ENCODE data around the gene FEM1A. TPM values are rescaled to one million over a fixed set of nuclear protein-coding genes. Genes with fewer than 3 reads are reported as not detected.
"Not testable (repeated sequence)": the region's sequence is repeated elsewhere in the genome, so short reads cannot be mapped to it uniquely, and the experiment has no call there.

The FEM1A gene
- total and polyA plus RNA-seq, 8 donors: 1.7 to 14.2 (median 2.2) TPM

DNA sequence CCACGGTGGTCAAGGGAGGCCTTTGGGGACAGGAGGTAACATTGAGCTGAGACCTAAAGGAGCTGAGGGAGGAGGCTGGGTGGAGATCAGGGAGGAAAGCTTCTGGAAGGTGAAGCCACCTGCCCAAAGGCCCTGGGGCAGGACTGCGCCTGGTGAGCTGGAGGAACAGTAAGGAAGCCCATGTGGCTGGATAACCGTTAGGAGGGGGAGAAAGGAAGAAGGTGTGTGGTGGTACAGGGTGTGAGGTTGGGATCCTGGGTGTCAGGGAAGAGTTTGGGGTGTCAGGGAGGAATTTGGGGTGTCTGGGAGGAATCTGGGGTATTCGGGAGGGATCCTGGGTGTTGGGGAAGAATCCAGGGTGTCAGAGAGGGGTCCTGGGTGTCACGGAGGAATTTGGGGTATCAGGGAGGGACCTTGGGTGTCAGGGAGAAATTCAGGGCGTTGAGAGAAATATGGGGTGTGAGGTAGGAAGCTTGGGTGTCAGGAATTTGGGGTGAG, 39.3 kb downstream of the FEM1A start:
- Histone ChIP-seq H3K9me3 (no peaks in the 10 kb centered on the region), H3K27ac (peak overlapping the region; percentile 85 to 91), H3K4me1 (peaks cover 10 to 34% of the 10 kb centered on the region in 2 donors), H3K36me3 (peaks cover 0 to 6% of the 10 kb centered on the region in 2 donors), H3K27me3 (no peaks in the 10 kb centered on the region), H3K4me3 (peak overlapping the region; percentile 93 to 97)
- intact Hi-C loops (cut with DNase I): no loop called here
- TF ChIP-seq, protein P1, sequence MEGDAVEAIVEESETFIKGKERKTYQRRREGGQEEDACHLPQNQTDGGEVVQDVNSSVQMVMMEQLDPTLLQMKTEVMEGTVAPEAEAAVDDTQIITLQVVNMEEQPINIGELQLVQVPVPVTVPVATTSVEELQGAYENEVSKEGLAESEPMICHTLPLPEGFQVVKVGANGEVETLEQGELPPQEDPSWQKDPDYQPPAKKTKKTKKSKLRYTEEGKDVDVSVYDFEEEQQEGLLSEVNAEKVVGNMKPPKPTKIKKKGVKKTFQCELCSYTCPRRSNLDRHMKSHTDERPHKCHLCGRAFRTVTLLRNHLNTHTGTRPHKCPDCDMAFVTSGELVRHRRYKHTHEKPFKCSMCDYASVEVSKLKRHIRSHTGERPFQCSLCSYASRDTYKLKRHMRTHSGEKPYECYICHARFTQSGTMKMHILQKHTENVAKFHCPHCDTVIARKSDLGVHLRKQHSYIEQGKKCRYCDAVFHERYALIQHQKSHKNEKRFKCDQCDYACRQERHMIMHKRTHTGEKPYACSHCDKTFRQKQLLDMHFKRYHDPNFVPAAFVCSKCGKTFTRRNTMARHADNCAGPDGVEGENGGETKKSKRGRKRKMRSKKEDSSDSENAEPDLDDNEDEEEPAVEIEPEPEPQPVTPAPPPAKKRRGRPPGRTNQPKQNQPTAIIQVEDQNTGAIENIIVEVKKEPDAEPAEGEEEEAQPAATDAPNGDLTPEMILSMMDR (IDR thresholded peaks at IDR 0.05): no peak
- ATAC-seq (peak; percentile 14), DNase-seq (no peak)

DNA sequence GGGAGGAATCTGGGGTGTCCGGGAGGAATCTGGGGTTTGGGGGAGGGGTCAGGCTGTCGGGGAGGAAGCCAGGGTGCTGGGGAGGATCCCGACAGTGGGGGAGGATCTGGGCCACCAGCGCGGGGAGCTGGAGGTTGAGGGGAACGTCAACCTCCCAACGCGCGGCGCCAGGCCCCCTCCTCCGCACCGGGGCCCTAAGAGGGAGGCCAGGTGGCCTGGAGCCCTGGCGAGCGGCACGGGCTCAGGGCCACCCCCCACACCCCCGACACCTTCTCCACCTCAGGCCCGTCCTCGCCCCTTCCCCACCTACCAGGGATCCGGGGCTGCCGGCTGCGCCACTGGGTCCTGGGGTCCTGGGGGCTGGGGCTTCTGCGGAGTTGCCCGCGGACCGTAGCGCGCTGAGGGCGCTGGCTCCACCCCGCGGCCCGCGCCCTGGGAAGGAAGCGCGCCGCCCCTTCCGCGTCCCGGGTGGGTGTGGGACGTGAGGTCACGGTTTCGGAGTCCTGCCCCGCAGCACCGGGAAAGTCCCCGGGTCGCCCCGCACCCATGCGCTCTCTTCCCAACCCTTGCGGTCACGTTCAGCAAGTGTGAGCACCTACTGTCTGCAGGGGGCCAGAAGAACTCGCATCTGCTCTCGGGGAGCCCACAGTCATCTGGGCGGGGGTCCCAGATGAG, 39.9 kb downstream of the FEM1A start, which contains the start of gene TICAM1:
Gene TICAM1, minus strand, starts transcription at position 409 of the 675 bp plus-strand sequence. CDS start 13,335 bp downstream, outside the sequence.
- Histone ChIP-seq H3K4me3 (peak within 1 kb of the TSS; percentile 93 to 97), H3K9me3 (no peaks in the 10 kb centered on the region), H3K27ac (peak within 1 kb of the TSS; percentile 85 to 91), H3K27me3 (no peaks in the 10 kb centered on the region), H3K4me1 (peaks cover 10 to 34% of the 10 kb centered on the region in 2 donors), H3K36me3 (no peaks in the 10 kb centered on the region)
- intact Hi-C loops (cut with DNase I): no loop called here
- TF ChIP-seq, protein P1 (IDR thresholded peaks at IDR 0.05): no peak
- peak; percentile 57 to 95 (median 84) for DNase-seq
- peak; percentile 98 for ATAC-seq

DNA sequence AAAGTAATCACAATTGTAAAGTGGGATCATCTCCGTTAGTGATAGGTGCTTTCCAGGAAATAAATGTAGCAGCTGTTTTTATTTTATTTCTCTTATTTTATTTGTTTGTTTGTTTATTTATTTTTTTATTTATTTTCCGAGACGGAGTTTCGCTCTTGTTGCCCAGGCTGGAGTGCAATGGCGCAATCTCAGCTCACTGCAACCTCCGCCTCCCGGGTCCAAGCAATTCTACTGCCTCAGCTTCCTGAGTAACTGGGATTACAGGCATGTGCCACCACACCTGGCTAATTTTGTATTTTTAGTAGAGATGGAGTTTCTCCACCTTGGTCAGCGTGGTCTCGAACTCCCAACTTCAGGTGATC, 40.4 kb downstream of the FEM1A start:
- intact Hi-C loops (cut with DNase I): not testable (repeated sequence)
- ATAC-seq: peak; percentile 33

DNA sequence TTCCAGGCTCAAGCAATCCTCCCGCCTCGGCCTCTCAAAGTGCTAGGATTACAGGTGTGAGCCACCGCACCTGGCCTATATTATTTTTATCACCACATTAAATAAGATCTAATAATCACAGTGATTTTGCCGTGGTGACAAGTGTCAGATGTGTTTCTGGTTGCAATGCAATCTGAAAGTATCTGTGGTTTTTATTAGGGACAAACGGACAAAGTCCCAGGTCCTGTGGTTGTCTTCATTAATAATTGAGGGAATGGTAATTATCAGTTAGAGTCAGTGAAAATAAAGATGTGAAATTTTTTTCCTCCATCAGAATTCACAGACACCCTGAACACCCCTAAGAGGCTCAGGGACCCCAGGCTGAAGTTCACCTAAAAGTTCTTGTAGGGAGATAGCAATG, 41.2 kb downstream of the FEM1A start:
- intact Hi-C loops (cut with DNase I): no loop called here
- no peak for ATAC-seq
- no peak for DNase-seq
- TF ChIP-seq, protein P1 (IDR thresholded peaks at IDR 0.05): no peak
- Histone ChIP-seq H3K36me3 (peaks cover 0 to 6% of the 10 kb centered on the region in 2 donors), H3K9me3 (no peaks in the 10 kb centered on the region), H3K4me3 (no peak overlapping the region), H3K27me3 (no peaks in the 10 kb centered on the region), H3K27ac (no peak overlapping the region), H3K4me1 (peaks cover 10 to 37% of the 10 kb centered on the region in 2 donors)

More for the DNA sequence above, 40.4 kb downstream of the FEM1A start:
- H3K36me3 ChIP-seq, DNase-seq, H3K9me3 ChIP-seq, H3K27me3 ChIP-seq: not testable (repeated sequence)
- Histone ChIP-seq H3K4me1 (peaks cover 10 to 34% of the 10 kb centered on the region in 2 donors), H3K4me3 (peak overlapping the region; percentile 93 to 97), H3K27ac (peak overlapping the region; percentile 85 to 91)

DNA sequence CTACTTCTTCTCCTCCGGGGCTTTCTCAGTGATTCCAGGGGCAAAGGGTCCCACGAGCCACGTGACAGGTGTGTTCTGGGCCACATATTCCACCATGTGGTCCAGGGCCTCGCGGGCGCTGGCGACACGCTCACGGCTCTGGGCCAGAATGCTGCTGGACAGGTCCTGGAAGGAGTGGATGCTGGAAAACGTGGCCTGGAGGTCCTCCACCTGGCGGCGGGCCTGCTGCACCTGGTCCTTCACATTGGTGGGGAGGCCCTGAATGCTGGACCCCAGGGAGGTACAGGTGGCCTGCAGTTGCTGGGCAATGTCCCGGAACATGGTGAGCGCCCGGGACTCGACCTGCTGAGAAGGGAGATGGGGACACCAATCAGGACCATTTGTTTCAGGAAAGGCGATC, 47.7 kb downstream of the FEM1A start:
- Histone ChIP-seq H3K4me1 (peaks cover 0 to 15% of the 10 kb centered on the region in 2 donors), H3K27ac (no peak overlapping the region), H3K36me3 (peaks cover 0 to 69% of the 10 kb centered on the region in 2 donors), H3K27me3 (no peaks in the 10 kb centered on the region), H3K4me3 (no peak overlapping the region), H3K9me3 (no peaks in the 10 kb centered on the region)
- DNase-seq (no peak), ATAC-seq (no peak)
- intact Hi-C loops (cut with DNase I): no loop called here
- TF ChIP-seq, protein P1 (IDR thresholded peaks at IDR 0.05): no peak

All from left lung (tissue), 10 donors.